Kidney capillary endothelial cell (primary cell): Measurements from ENCODE around the gene TINCR.
A peak's percentile ranks its signal among the peaks of the same experiment; 100 is the strongest.

ENCODE experiments used
- DNase-seq: peaks from one replicate; pipeline ENCODE4 v3.0.0-alpha.2; 2018; ENCODE audit warnings: low spot score

TINCR gene

GRCh38 chr19:5588906-5589676, 21.3 kb upstream of the TINCR start:
- DNase-seq: no peak

GRCh38 chr19:5588441-5588840, 20.7 kb upstream of the TINCR start:
- DNase-seq: no peak

GRCh38 chr19:5587661-5588060, 19.9 kb upstream of the TINCR start:
- DNase-seq: no peak

- no peak for DNase-seq
Observed at GRCh38 chr19:5587071-5587455, 19.3 kb upstream of the TINCR start.

- no peak for DNase-seq
Observed at GRCh38 chr19:5586300-5587070, 18.7 kb upstream of the TINCR start.

GRCh38 chr19:5585461-5586299, 17.9 kb upstream of the TINCR start:
- DNase-seq: no peak

- no peak for DNase-seq
Observed at GRCh38 chr19:5580161-5580571, 12.4 kb upstream of the TINCR start.

- DNase-seq: no peak
Observed at GRCh38 chr19:5579697-5580096, 11.9 kb upstream of the TINCR start.

- no peak for DNase-seq
Observed at GRCh38 chr19:5579286-5579685, 11.5 kb upstream of the TINCR start.

- peak; percentile 48 for DNase-seq
Observed at GRCh38 chr19:5578097-5578846, 10.5 kb upstream of the TINCR start.

- DNase-seq: no peak
Observed at GRCh38 chr19:5575590-5575989, 7.8 kb upstream of the TINCR start.

GRCh38 chr19:5572556-5573286, 5.0 kb upstream of the TINCR start:
- DNase-seq: no peak

GRCh38 chr19:5571777-5572176, 4.0 kb upstream of the TINCR start:
- no peak for DNase-seq

- DNase-seq: no peak
Observed at GRCh38 chr19:5567970-5568407, 236 bp upstream of the TINCR start.

- DNase-seq: no peak
Observed at GRCh38 chr19:5564930-5565329, 2.8 kb downstream of the TINCR start.

- no peak for DNase-seq
Observed at GRCh38 chr19:5563935-5564612, 3.7 kb downstream of the TINCR start.

GRCh38 chr19:5563008-5563431, 4.7 kb downstream of the TINCR start:
- no peak for DNase-seq

GRCh38 chr19:5562280-5562679, 5.5 kb downstream of the TINCR start:
- no peak for DNase-seq

- DNase-seq: no peak
Observed at GRCh38 chr19:5561559-5561958, 6.2 kb downstream of the TINCR start.

GRCh38 chr19:5560156-5560555, 7.6 kb downstream of the TINCR start:
- no peak for DNase-seq

GRCh38 chr19:5559804-5560133, 8.0 kb downstream of the TINCR start:
- DNase-seq: no peak
